SK-N-SH (cell line): ENCODE results near the gene BRSK1.

Experiments used
- CHD2 ChIP-seq: fragments of 150-350 bp; IDR thresholded peaks from 2 replicates; pipeline ENCODE4 v1.6.1; 2018; ENCODE audit warnings: low read length; ENCODE audit not compliant: partially characterized antibody
- EP300 ChIP-seq, 2 experiments: IDR thresholded peaks; 2 replicates each; pipeline versions ENCODE4 v1.4.0 to v1.6.1; 2012; ENCODE audit warnings: borderline replicate concordance in 1 of 2, low read depth in 1 of 2, low read length in 1 of 2
- GATA2 ChIP-seq: sonication (generic); formaldehyde crosslinking; IDR thresholded peaks from 2 replicates; pipeline ENCODE4 v1.5.0; 2020; ENCODE audit warnings: mild to moderate bottlenecking, missing genetic modification reagents
- JUND ChIP-seq: IDR thresholded peaks from 2 replicates; pipeline ENCODE4 v1.4.0; 2012
- POLR2AphosphoS5 ChIP-seq: IDR thresholded peaks from 2 replicates; pipeline ENCODE4 v1.6.1; 2012; ENCODE audit warnings: low read depth, low read length
- RAD21 ChIP-seq: IDR thresholded peaks from 2 replicates; pipeline ENCODE4 v1.6.1; 2012; ENCODE audit warnings: mild to moderate bottlenecking, low read length
- SIN3A ChIP-seq: IDR thresholded peaks from 2 replicates; pipeline ENCODE4 v1.6.1; 2012; ENCODE audit warnings: low read depth, mild to moderate bottlenecking, low read length, moderate library complexity, borderline replicate concordance
- TAF1 ChIP-seq: IDR thresholded peaks from 2 replicates; pipeline ENCODE4 v1.6.1; 2012; ENCODE audit warnings: low read depth, mild to moderate bottlenecking, low read length, moderate library complexity, borderline replicate concordance
- TEAD4 ChIP-seq: IDR thresholded peaks from 2 replicates; pipeline ENCODE4 v1.4.0; 2012; ENCODE audit warnings: mild to moderate bottlenecking, borderline replicate concordance; ENCODE audit not compliant: insufficient read depth
- YY1 ChIP-seq: IDR thresholded peaks from 2 replicates; pipeline ENCODE4 v1.4.0; 2012; ENCODE audit warnings: low read depth, mild to moderate bottlenecking
- TF ChIP-seq, protein P1 (sequence below): fragments of 200-600 bp; sonication (generic); IDR thresholded peaks from 2 replicates; pipeline ENCODE4 v1.6.1; 2017; ENCODE audit warnings: antibody characterized with exemption, mild to moderate bottlenecking, moderate library complexity
- TF ChIP-seq, protein P2 (sequence below): IDR thresholded peaks from 2 replicates; pipeline ENCODE4 v1.4.0; 2012; ENCODE audit warnings: low read depth, borderline replicate concordance
- TF ChIP-seq, protein P3 (sequence below): IDR thresholded peaks from 2 replicates; pipeline ENCODE4 v1.4.0; 2012; ENCODE audit warnings: low read depth, borderline replicate concordance
- TF ChIP-seq, protein P4 (sequence below): IDR thresholded peaks from 2 replicates; pipeline ENCODE4 v1.6.1; 2012; ENCODE audit warnings: mild to moderate bottlenecking, low read depth, low read length, moderate library complexity

DNA sequence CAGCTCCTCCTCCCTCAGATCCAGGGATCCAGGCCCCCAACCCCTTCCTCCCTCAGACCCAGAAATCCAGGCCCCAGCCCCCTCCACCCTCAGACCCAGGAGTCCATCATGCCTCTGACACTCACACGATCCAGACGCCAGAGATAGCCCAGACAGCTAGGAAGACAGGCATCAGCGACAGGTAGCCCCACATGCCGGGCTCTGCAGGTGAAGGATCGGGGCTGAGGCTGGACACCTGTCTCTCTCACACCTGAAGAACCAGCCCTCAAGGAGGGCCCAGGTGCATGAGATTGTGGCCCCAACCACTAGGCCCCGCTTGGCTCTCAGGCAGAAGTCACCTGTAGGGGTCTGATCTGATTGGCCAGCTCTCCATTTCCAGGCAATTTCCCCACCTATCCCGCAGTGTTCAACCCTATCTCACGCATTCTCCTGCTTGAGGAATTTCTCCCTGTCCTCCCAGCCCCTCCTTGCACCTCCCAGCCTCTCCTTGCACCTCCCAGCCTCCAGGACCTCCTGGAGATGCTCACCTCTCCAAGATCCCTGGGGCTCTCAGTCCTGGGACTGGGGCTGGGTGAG is 37.1 kb downstream of the BRSK1 start:
- TF ChIP-seq, protein P1, sequence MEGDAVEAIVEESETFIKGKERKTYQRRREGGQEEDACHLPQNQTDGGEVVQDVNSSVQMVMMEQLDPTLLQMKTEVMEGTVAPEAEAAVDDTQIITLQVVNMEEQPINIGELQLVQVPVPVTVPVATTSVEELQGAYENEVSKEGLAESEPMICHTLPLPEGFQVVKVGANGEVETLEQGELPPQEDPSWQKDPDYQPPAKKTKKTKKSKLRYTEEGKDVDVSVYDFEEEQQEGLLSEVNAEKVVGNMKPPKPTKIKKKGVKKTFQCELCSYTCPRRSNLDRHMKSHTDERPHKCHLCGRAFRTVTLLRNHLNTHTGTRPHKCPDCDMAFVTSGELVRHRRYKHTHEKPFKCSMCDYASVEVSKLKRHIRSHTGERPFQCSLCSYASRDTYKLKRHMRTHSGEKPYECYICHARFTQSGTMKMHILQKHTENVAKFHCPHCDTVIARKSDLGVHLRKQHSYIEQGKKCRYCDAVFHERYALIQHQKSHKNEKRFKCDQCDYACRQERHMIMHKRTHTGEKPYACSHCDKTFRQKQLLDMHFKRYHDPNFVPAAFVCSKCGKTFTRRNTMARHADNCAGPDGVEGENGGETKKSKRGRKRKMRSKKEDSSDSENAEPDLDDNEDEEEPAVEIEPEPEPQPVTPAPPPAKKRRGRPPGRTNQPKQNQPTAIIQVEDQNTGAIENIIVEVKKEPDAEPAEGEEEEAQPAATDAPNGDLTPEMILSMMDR: no peak
- no peak for TF ChIP-seq CHD2
- no peak for TF ChIP-seq GATA2 (CRISPR knock-in tag)
- no peak for TF ChIP-seq JUND
- no peak for TF ChIP-seq RAD21
- no peak for TF ChIP-seq SIN3A
- TF ChIP-seq, protein P2, sequence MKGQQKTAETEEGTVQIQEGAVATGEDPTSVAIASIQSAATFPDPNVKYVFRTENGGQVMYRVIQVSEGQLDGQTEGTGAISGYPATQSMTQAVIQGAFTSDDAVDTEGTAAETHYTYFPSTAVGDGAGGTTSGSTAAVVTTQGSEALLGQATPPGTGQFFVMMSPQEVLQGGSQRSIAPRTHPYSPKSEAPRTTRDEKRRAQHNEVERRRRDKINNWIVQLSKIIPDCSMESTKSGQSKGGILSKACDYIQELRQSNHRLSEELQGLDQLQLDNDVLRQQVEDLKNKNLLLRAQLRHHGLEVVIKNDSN: no peak
- no peak for TF ChIP-seq TAF1
- no peak for TF ChIP-seq POLR2AphosphoS5
- TF ChIP-seq YY1: no peak
- TF ChIP-seq, protein P3, sequence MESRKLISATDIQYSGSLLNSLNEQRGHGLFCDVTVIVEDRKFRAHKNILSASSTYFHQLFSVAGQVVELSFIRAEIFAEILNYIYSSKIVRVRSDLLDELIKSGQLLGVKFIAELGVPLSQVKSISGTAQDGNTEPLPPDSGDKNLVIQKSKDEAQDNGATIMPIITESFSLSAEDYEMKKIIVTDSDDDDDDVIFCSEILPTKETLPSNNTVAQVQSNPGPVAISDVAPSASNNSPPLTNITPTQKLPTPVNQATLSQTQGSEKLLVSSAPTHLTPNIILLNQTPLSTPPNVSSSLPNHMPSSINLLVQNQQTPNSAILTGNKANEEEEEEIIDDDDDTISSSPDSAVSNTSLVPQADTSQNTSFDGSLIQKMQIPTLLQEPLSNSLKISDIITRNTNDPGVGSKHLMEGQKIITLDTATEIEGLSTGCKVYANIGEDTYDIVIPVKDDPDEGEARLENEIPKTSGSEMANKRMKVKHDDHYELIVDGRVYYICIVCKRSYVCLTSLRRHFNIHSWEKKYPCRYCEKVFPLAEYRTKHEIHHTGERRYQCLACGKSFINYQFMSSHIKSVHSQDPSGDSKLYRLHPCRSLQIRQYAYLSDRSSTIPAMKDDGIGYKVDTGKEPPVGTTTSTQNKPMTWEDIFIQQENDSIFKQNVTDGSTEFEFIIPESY: no peak
- TF ChIP-seq, protein P4, sequence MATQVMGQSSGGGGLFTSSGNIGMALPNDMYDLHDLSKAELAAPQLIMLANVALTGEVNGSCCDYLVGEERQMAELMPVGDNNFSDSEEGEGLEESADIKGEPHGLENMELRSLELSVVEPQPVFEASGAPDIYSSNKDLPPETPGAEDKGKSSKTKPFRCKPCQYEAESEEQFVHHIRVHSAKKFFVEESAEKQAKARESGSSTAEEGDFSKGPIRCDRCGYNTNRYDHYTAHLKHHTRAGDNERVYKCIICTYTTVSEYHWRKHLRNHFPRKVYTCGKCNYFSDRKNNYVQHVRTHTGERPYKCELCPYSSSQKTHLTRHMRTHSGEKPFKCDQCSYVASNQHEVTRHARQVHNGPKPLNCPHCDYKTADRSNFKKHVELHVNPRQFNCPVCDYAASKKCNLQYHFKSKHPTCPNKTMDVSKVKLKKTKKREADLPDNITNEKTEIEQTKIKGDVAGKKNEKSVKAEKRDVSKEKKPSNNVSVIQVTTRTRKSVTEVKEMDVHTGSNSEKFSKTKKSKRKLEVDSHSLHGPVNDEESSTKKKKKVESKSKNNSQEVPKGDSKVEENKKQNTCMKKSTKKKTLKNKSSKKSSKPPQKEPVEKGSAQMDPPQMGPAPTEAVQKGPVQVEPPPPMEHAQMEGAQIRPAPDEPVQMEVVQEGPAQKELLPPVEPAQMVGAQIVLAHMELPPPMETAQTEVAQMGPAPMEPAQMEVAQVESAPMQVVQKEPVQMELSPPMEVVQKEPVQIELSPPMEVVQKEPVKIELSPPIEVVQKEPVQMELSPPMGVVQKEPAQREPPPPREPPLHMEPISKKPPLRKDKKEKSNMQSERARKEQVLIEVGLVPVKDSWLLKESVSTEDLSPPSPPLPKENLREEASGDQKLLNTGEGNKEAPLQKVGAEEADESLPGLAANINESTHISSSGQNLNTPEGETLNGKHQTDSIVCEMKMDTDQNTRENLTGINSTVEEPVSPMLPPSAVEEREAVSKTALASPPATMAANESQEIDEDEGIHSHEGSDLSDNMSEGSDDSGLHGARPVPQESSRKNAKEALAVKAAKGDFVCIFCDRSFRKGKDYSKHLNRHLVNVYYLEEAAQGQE: no peak
- TF ChIP-seq TEAD4: no peak
- TF ChIP-seq EP300 (IDR thresholded peaks at IDR 0.05; ENCODE audit: borderline replicate concordance in 1 of 2, low read depth in 1 of 2, low read length in 1 of 2): no peak
